SK-N-SH treated with all-trans-retinoic acid at 6 μM for 48 hours (cell line): ENCODE results near the gene TBCK.

Experiments used
- CREB5 ChIP-seq: fragments of 250-450 bp; sonication (Bioruptor Pico); IDR thresholded peaks from 2 replicates; pipeline ENCODE4 v1.5.1; 2020; ENCODE audit warnings: low read depth, mild to moderate bottlenecking, moderate library complexity
- ESRRG ChIP-seq: fragments of 250-450 bp; sonication (Bioruptor Pico); IDR thresholded peaks from 2 replicates; pipeline ENCODE4 v1.6.1; 2021; ENCODE audit warnings: mild to moderate bottlenecking
- GLIS3 ChIP-seq: fragments of 250-450 bp; sonication (Bioruptor Pico); IDR thresholded peaks from 2 replicates; pipeline ENCODE4 v1.5.0; 2020; ENCODE audit warnings: mild to moderate bottlenecking, moderate library complexity
- OSR1 ChIP-seq: fragments of 250-450 bp; sonication (Bioruptor Pico); IDR thresholded peaks from 2 replicates; pipeline ENCODE4 v1.8.0; 2022; ENCODE audit warnings: moderate library complexity, mild to moderate bottlenecking, inconsistent platforms
- RARB ChIP-seq: fragments of 250-450 bp; sonication (Bioruptor Pico); IDR thresholded peaks from 2 replicates; pipeline ENCODE4 v1.8.0; 2021; ENCODE audit warnings: mild to moderate bottlenecking, moderate library complexity
- SNAI2 ChIP-seq: fragments of 250-450 bp; sonication (Bioruptor Pico); IDR thresholded peaks from 2 replicates; pipeline ENCODE4 v1.5.0; 2020; ENCODE audit warnings: mild to moderate bottlenecking, moderate library complexity
- ZC3H10 ChIP-seq: fragments of 250-450 bp; sonication (Bioruptor Pico); IDR thresholded peaks from 2 replicates; pipeline ENCODE4 v1.5.1; 2021; ENCODE audit warnings: mild to moderate bottlenecking, moderate library complexity
- ZFP30 ChIP-seq: fragments of 450-650 bp; formaldehyde crosslinking; IDR thresholded peaks from 2 replicates; pipeline ENCODE4 v1.5.0; 2022; ENCODE audit warnings: mild to moderate bottlenecking, moderate library complexity
- ZNF8 ChIP-seq: fragments of 450-650 bp; formaldehyde crosslinking; IDR thresholded peaks from 2 replicates; pipeline ENCODE4 v1.5.0; 2020; ENCODE audit warnings: mild to moderate bottlenecking, moderate library complexity
- TF ChIP-seq, protein P1 (sequence below): fragments of 250-450 bp; sonication (Bioruptor Pico); IDR thresholded peaks from 2 replicates; pipeline ENCODE4 v1.8.0; 2020; ENCODE audit warnings: mild to moderate bottlenecking, moderate library complexity, borderline replicate concordance
- TF ChIP-seq, protein P2 (sequence below): fragments of 250-450 bp; sonication (Bioruptor Pico); IDR thresholded peaks from 2 replicates; pipeline ENCODE4 v1.8.0; 2021; ENCODE audit warnings: low read depth, mild to moderate bottlenecking, moderate library complexity, borderline replicate concordance

DNA sequence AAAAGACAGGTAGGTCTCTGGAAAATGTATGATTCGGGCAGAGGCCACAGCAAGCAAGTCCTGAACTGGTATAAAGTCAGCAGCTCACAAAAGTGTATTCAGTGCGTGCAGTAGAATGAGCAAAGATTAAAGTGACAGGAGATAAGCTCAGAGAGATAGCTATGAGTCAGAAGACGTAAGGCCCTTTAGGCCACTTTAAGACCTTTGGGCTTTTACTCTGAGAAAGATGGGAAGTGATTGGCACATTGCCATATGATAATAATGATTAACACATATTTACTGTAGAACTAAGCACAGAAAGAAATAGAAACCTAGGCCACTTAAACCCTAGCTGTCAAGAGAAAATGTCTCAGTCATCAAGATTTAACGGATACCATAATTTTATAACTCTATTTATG, 51.7 kb downstream of the TBCK start:
- no peak for TF ChIP-seq OSR1
- TF ChIP-seq, protein P1, sequence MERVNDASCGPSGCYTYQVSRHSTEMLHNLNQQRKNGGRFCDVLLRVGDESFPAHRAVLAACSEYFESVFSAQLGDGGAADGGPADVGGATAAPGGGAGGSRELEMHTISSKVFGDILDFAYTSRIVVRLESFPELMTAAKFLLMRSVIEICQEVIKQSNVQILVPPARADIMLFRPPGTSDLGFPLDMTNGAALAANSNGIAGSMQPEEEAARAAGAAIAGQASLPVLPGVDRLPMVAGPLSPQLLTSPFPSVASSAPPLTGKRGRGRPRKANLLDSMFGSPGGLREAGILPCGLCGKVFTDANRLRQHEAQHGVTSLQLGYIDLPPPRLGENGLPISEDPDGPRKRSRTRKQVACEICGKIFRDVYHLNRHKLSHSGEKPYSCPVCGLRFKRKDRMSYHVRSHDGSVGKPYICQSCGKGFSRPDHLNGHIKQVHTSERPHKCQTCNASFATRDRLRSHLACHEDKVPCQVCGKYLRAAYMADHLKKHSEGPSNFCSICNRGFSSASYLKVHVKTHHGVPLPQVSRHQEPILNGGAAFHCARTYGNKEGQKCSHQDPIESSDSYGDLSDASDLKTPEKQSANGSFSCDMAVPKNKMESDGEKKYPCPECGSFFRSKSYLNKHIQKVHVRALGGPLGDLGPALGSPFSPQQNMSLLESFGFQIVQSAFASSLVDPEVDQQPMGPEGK (CRISPR knock-in tag), result no peak
- no peak for TF ChIP-seq ZFP30 (CRISPR knock-in tag)
- TF ChIP-seq CREB5 (CRISPR knock-in tag), result no peak
- no peak for TF ChIP-seq RARB
- TF ChIP-seq, protein P2, sequence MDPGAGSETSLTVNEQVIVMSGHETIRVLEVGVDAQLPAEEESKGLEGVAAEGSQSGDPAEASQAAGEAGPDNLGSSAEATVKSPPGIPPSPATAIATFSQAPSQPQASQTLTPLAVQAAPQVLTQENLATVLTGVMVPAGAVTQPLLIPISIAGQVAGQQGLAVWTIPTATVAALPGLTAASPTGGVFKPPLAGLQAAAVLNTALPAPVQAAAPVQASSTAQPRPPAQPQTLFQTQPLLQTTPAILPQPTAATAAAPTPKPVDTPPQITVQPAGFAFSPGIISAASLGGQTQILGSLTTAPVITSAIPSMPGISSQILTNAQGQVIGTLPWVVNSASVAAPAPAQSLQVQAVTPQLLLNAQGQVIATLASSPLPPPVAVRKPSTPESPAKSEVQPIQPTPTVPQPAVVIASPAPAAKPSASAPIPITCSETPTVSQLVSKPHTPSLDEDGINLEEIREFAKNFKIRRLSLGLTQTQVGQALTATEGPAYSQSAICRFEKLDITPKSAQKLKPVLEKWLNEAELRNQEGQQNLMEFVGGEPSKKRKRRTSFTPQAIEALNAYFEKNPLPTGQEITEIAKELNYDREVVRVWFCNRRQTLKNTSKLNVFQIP (CRISPR knock-in tag), result no peak
- TF ChIP-seq GLIS3 (CRISPR knock-in tag), result no peak
- no peak for TF ChIP-seq SNAI2 (CRISPR knock-in tag)
- no peak for TF ChIP-seq ESRRG
- TF ChIP-seq ZNF8 (CRISPR knock-in tag), result no peak
- TF ChIP-seq ZC3H10 (CRISPR knock-in tag), result no peak
